HepG2 (cell line): ENCODE data around the gene WTAP. TPM values are rescaled to one million over a fixed set of nuclear protein-coding genes. Genes with fewer than 3 reads are reported as not detected.
A peak's percentile ranks its signal among the peaks of the same experiment; 100 is the strongest.

Experiments
- ATF3 ChIP-seq: sonication (generic); formaldehyde crosslinking; IDR thresholded peaks from 2 replicates; pipeline ENCODE4 v1.4.0; 2020; ENCODE audit warnings: missing genetic modification reagents
- CCDC6 ChIP-seq: sonication (generic); formaldehyde crosslinking; IDR thresholded peaks from 2 replicates; pipeline ENCODE4 v1.8.1; 2022; ENCODE audit warnings: mild to moderate bottlenecking, missing genetic modification reagents, moderate library complexity
- CEBPG ChIP-seq: IDR thresholded peaks from 2 replicates; pipeline ENCODE4 v1.6.1; 2016
- ESRRA ChIP-seq: sonication (generic); formaldehyde crosslinking; IDR thresholded peaks from 2 replicates; pipeline ENCODE4 v1.5.1; 2020; ENCODE audit warnings: mild to moderate bottlenecking, low read depth, missing genetic modification reagents
- HES4 ChIP-seq: sonication (generic); formaldehyde crosslinking; IDR thresholded peaks from 2 replicates; pipeline ENCODE4 v1.9.0; 2021; ENCODE audit warnings: mild to moderate bottlenecking, missing genetic modification reagents, borderline replicate concordance
- KDM6A ChIP-seq: IDR thresholded peaks from 2 replicates; pipeline ENCODE4 v1.6.1; 2016; ENCODE audit warnings: low read depth
- NFYC ChIP-seq: IDR thresholded peaks from 2 replicates; pipeline ENCODE4 v1.6.1; 2016; ENCODE audit warnings: missing genetic modification reagents, missing compliant biosample characterization
- PAWR ChIP-seq: sonication (generic); formaldehyde crosslinking; IDR thresholded peaks from 2 replicates; pipeline ENCODE4 v1.4.0; 2020; ENCODE audit warnings: missing genetic modification reagents, mild to moderate bottlenecking, borderline replicate concordance
- PLRG1 ChIP-seq: fragments of 450-650 bp; conservative IDR thresholded peaks from 2 replicates; pipeline ENCODE4 v1.6.1; 2016
- RBM22 ChIP-seq: fragments of 200-400 bp; formaldehyde crosslinking; optimal IDR thresholded peaks from 2 replicates; pipeline ENCODE3; 2017; ENCODE audit warnings: mild to moderate bottlenecking, low read length, moderate library complexity
- SAP130 ChIP-seq: IDR thresholded peaks from 2 replicates; pipeline ENCODE4 v1.6.1; 2016; ENCODE audit warnings: low read depth
- TCF12 ChIP-seq, 2 experiments: fragments of 450-650 bp in 1 of 2; sonication (generic) in 1 of 2; formaldehyde crosslinking in 1 of 2; IDR thresholded peaks; 2 replicates each; pipeline versions ENCODE4 v1.6.1 to v1.8.0; 2017 to 2022; ENCODE audit warnings: antibody characterized with exemption in 1 of 2, mild to moderate bottlenecking in 1 of 2, missing genetic modification reagents in 1 of 2, moderate library complexity in 1 of 2
- ZNF329 ChIP-seq: sonication (generic); formaldehyde crosslinking; IDR thresholded peaks from 2 replicates; pipeline ENCODE4 v1.9.0; 2021; ENCODE audit warnings: low read depth, mild to moderate bottlenecking, missing genetic modification reagents
- ZNF570 ChIP-seq: sonication (generic); formaldehyde crosslinking; IDR thresholded peaks from 2 replicates; pipeline ENCODE4 v1.4.0; 2020; ENCODE audit warnings: mild to moderate bottlenecking, missing genetic modification reagents, borderline replicate concordance
- ZNF598 ChIP-seq: sonication (generic); formaldehyde crosslinking; IDR thresholded peaks from 2 replicates; pipeline ENCODE4 v1.5.1; 2020; ENCODE audit warnings: mild to moderate bottlenecking, missing genetic modification reagents, borderline replicate concordance
- ZNF670 ChIP-seq: sonication (generic); formaldehyde crosslinking; IDR thresholded peaks from 2 replicates; pipeline ENCODE4 v1.8.0; 2022; ENCODE audit warnings: mild to moderate bottlenecking, missing genetic modification reagents, borderline replicate concordance
- ZNF747 ChIP-seq: sonication (generic); formaldehyde crosslinking; IDR thresholded peaks from 2 replicates; pipeline ENCODE4 v1.8.1; 2023; ENCODE audit warnings: missing genetic modification reagents, mild to moderate bottlenecking, borderline replicate concordance
- polyA plus RNA-seq, 8 experiments: library from polyadenylated mRNA; depleted of rRNA in 3 of 8; stranded (reverse) in 7 of 8; unstranded in 1 of 8; fragments of >200 nt; fragmentation: Illumina TruSeq in 4 of 8; extraction: Trizol in 4 of 8; gene quantifications; 2 replicates each; pipeline versions ENCODE4 v1.2.1 to v1.2.3, GENCODE V29; 2011 to 2016; ENCODE audit warnings: low read depth in 4 of 8, missing spikeins in 1 of 8, mixed read lengths in 1 of 8; ENCODE audit not compliant: insufficient read depth in 1 of 8
- total RNA-seq, 5 experiments: library from RNA; depleted of rRNA; stranded (reverse); fragments of >200 nt; fragmentation: Illumina TruSeq; extraction: Trizol; gene quantifications; 2 replicates each; pipeline ENCODE4 v1.2.3, GENCODE V29; 2016; ENCODE audit warnings: low read depth in 1 of 5
- TF ChIP-seq, protein P1 (sequence below), 2 experiments: sonication (generic) in 1 of 2; formaldehyde crosslinking in 1 of 2; IDR thresholded peaks; 2 replicates each; pipeline versions ENCODE4 v1.4.0 to v1.6.1; 2016 to 2020; ENCODE audit warnings: borderline replicate concordance in 1 of 2, low read depth in 1 of 2, mild to moderate bottlenecking in 1 of 2, missing genetic modification reagents in 1 of 2
- TF ChIP-seq, protein P2 (sequence below): sonication (generic); formaldehyde crosslinking; IDR thresholded peaks from 2 replicates; pipeline ENCODE4 v1.4.0; 2020; ENCODE audit warnings: low read depth, mild to moderate bottlenecking, missing genetic modification reagents
- TF ChIP-seq, protein P3 (sequence below): sonication (generic); formaldehyde crosslinking; IDR thresholded peaks from 2 replicates; pipeline ENCODE4 v1.5.1; 2020; ENCODE audit warnings: missing genetic modification reagents, mild to moderate bottlenecking, borderline replicate concordance

Gene WTAP
- total and polyA plus RNA-seq, 2 of the 13 experiments (the other 11 are each of a cell fraction or from before 2014, with no cell fraction given) = 31.6 to 167 TPM

- TF ChIP-seq KDM6A (CRISPR knock-in tag) (no peak), ZNF747 (CRISPR knock-in tag) (peak; percentile 91), ATF3 (peak; percentile 50; the same call in 1 of the 2 replicates), ZNF598 (CRISPR knock-in tag) (peak; percentile 93), HES4 (CRISPR knock-in tag) (peak; percentile 39), SAP130 (peak; percentile 96), ZNF570 (CRISPR knock-in tag) (no peak), PLRG1 (no peak), ESRRA (CRISPR knock-in tag) (no peak), CEBPG (CRISPR knock-in tag) (no peak), ZNF329 (CRISPR knock-in tag) (no peak; the same call in 1 of the 2 replicates), ZNF670 (CRISPR knock-in tag) (peak; percentile 97), NFYC (CRISPR knock-in tag) (peak; percentile 99), TCF12 (IDR thresholded peaks at IDR 0.05) (no peak), TCF12 (CRISPR knock-in tag; IDR thresholded peaks at IDR 0.05) (peak; percentile 78; the same call in 1 of the 2 replicates), PAWR (CRISPR knock-in tag) (peak; percentile 88; the same call in 1 of the 2 replicates), CCDC6 (peak; percentile 95), RBM22 (no peak)
- TF ChIP-seq, protein P1, sequence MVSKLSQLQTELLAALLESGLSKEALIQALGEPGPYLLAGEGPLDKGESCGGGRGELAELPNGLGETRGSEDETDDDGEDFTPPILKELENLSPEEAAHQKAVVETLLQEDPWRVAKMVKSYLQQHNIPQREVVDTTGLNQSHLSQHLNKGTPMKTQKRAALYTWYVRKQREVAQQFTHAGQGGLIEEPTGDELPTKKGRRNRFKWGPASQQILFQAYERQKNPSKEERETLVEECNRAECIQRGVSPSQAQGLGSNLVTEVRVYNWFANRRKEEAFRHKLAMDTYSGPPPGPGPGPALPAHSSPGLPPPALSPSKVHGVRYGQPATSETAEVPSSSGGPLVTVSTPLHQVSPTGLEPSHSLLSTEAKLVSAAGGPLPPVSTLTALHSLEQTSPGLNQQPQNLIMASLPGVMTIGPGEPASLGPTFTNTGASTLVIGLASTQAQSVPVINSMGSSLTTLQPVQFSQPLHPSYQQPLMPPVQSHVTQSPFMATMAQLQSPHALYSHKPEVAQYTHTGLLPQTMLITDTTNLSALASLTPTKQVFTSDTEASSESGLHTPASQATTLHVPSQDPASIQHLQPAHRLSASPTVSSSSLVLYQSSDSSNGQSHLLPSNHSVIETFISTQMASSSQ (IDR thresholded peaks at IDR 0.05; ENCODE audit: low read depth) = no peak
- TF ChIP-seq, protein P1 (CRISPR knock-in tag; IDR thresholded peaks at IDR 0.05; ENCODE audit: borderline replicate concordance) = no peak; the same call in 1 of the 2 replicates
- TF ChIP-seq, protein P2, sequence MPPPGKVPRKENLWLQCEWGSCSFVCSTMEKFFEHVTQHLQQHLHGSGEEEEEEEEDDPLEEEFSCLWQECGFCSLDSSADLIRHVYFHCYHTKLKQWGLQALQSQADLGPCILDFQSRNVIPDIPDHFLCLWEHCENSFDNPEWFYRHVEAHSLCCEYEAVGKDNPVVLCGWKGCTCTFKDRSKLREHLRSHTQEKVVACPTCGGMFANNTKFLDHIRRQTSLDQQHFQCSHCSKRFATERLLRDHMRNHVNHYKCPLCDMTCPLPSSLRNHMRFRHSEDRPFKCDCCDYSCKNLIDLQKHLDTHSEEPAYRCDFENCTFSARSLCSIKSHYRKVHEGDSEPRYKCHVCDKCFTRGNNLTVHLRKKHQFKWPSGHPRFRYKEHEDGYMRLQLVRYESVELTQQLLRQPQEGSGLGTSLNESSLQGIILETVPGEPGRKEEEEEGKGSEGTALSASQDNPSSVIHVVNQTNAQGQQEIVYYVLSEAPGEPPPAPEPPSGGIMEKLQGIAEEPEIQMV (CRISPR knock-in tag) = peak; percentile 24; the same call in 1 of the 2 replicates
- TF ChIP-seq, protein P3, sequence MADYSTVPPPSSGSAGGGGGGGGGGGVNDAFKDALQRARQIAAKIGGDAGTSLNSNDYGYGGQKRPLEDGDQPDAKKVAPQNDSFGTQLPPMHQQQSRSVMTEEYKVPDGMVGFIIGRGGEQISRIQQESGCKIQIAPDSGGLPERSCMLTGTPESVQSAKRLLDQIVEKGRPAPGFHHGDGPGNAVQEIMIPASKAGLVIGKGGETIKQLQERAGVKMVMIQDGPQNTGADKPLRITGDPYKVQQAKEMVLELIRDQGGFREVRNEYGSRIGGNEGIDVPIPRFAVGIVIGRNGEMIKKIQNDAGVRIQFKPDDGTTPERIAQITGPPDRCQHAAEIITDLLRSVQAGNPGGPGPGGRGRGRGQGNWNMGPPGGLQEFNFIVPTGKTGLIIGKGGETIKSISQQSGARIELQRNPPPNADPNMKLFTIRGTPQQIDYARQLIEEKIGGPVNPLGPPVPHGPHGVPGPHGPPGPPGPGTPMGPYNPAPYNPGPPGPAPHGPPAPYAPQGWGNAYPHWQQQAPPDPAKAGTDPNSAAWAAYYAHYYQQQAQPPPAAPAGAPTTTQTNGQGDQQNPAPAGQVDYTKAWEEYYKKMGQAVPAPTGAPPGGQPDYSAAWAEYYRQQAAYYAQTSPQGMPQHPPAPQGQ (CRISPR knock-in tag) = peak; percentile 87; the same call in 1 of the 2 replicates
Measured at GRCh38 chr6:159761873-159762680, 34.8 kb downstream of the WTAP start, which contains the start of gene ACAT2 (continued).
